Measurements from ENCODE around the gene CRY2. TPM values are rescaled to one million over a fixed set of nuclear protein-coding genes. Genes with fewer than 3 reads are reported as not detected.

CRY2 gene
- total and polyA plus RNA-seq, 2 of the 13 experiments (the other 11 are each of a cell fraction or from before 2014, with no cell fraction given): 10.1 to 12.2 TPM

GRCh38 chr11:45910623-45911022, 63.3 kb downstream of the CRY2 start (continued):
- TF ChIP-seq, protein P1, sequence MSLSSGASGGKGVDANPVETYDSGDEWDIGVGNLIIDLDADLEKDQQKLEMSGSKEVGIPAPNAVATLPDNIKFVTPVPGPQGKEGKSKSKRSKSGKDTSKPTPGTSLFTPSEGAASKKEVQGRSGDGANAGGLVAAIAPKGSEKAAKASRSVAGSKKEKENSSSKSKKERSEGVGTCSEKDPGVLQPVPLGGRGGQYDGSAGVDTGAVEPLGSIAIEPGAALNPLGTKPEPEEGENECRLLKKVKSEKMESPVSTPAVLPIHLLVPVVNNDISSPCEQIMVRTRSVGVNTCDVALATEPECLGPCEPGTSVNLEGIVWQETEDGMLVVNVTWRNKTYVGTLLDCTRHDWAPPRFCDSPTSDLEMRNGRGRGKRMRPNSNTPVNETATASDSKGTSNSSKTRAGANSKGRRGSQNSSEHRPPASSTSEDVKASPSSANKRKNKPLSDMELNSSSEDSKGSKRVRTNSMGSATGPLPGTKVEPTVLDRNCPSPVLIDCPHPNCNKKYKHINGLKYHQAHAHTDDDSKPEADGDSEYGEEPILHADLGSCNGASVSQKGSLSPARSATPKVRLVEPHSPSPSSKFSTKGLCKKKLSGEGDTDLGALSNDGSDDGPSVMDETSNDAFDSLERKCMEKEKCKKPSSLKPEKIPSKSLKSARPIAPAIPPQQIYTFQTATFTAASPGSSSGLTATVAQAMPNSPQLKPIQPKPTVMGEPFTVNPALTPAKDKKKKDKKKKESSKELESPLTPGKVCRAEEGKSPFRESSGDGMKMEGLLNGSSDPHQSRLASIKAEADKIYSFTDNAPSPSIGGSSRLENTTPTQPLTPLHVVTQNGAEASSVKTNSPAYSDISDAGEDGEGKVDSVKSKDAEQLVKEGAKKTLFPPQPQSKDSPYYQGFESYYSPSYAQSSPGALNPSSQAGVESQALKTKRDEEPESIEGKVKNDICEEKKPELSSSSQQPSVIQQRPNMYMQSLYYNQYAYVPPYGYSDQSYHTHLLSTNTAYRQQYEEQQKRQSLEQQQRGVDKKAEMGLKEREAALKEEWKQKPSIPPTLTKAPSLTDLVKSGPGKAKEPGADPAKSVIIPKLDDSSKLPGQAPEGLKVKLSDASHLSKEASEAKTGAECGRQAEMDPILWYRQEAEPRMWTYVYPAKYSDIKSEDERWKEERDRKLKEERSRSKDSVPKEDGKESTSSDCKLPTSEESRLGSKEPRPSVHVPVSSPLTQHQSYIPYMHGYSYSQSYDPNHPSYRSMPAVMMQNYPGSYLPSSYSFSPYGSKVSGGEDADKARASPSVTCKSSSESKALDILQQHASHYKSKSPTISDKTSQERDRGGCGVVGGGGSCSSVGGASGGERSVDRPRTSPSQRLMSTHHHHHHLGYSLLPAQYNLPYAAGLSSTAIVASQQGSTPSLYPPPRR (CRISPR knock-in tag; IDR thresholded peaks at IDR 0.05; ENCODE audit: borderline replicate concordance): no peak
- no peak for TF ChIP-seq BORCS8-MEF2B (CRISPR knock-in tag; IDR thresholded peaks at IDR 0.05)
- TF ChIP-seq KIAA2018 (CRISPR knock-in tag; IDR thresholded peaks at IDR 0.05; ENCODE audit: borderline replicate concordance): no peak
- no peak for TF ChIP-seq ZNF737 (CRISPR knock-in tag; IDR thresholded peaks at IDR 0.05; ENCODE audit: borderline replicate concordance)
- TF ChIP-seq ELF4 (CRISPR knock-in tag; IDR thresholded peaks at IDR 0.05; ENCODE audit: borderline replicate concordance): no peak
- no peak for TF ChIP-seq ZNF274 (CRISPR knock-in tag; IDR thresholded peaks at IDR 0.05)
- TF ChIP-seq ZFP62 (CRISPR knock-in tag; IDR thresholded peaks at IDR 0.05): no peak
- no peak for TF ChIP-seq ZNF550 (CRISPR knock-in tag; IDR thresholded peaks at IDR 0.05; ENCODE audit: borderline replicate concordance)
- TF ChIP-seq PAX8 (CRISPR knock-in tag; IDR thresholded peaks at IDR 0.05; ENCODE audit: borderline replicate concordance): no peak
- no peak for TF ChIP-seq AGO2 (optimal IDR thresholded peaks at IDR 0.05; ENCODE audit: low read depth, low read length)

All from HepG2 (cell line).